ENCODE results near the gene REST.
"Not testable (repeated sequence)": the region's sequence is repeated elsewhere in the genome, so short reads cannot be mapped to it uniquely, and the experiment has no call there.

The REST gene

GRCh38 chr4:56909086-56909894, 1.6 kb downstream of the REST start:
- DNase-seq = peak; percentile 58

- no peak for DNase-seq
Observed at GRCh38 chr4:56910172-56910967, 2.7 kb downstream of the REST start.

- DNase-seq = no peak
Observed at GRCh38 chr4:56914336-56914735, 6.6 kb downstream of the REST start.

- DNase-seq = not testable (repeated sequence)
Observed at GRCh38 chr4:56914977-56915376, 7.3 kb downstream of the REST start.

- no peak for DNase-seq
Observed at GRCh38 chr4:56927196-56927595, 19.5 kb downstream of the REST start.

- DNase-seq = no peak
Observed at GRCh38 chr4:56930638-56931037, 22.9 kb downstream of the REST start.

- DNase-seq = no peak
Observed at GRCh38 chr4:56931924-56932323, 24.2 kb downstream of the REST start.

GRCh38 chr4:56937262-56937661, 29.6 kb downstream of the REST start:
- peak; percentile 71 for DNase-seq

GRCh38 chr4:56939826-56940225, 32.1 kb downstream of the REST start:
- not testable (repeated sequence) for DNase-seq

- no peak for DNase-seq
Observed at GRCh38 chr4:56940403-56940802, 32.7 kb downstream of the REST start.

GRCh38 chr4:56940971-56941370, 33.3 kb downstream of the REST start:
- no peak for DNase-seq

GRCh38 chr4:56941403-56941802, 33.7 kb downstream of the REST start:
- DNase-seq = no peak

- no peak for DNase-seq
Observed at GRCh38 chr4:56953680-56954520, 46.2 kb downstream of the REST start.

GRCh38 chr4:56958111-56958517, 50.4 kb downstream of the REST start:
- DNase-seq = peak; percentile 93

- no peak for DNase-seq
Observed at GRCh38 chr4:56959100-56959499, 51.4 kb downstream of the REST start.

GRCh38 chr4:56961107-56961500, 53.4 kb downstream of the REST start:
- no peak for DNase-seq

GRCh38 chr4:56971383-56971782, 63.7 kb downstream of the REST start:
- DNase-seq = no peak

GRCh38 chr4:56972389-56972788, 64.7 kb downstream of the REST start:
- DNase-seq = no peak

GRCh38 chr4:56972809-56973208, 65.1 kb downstream of the REST start:
- no peak for DNase-seq

- DNase-seq = no peak
Observed at GRCh38 chr4:56973336-56973735, 65.6 kb downstream of the REST start.

- DNase-seq = no peak
Observed at GRCh38 chr4:56976283-56976836, 68.7 kb downstream of the REST start.

- DNase-seq = no peak
Observed at GRCh38 chr4:56976837-56977320, 69.2 kb downstream of the REST start.
